CD4-positive, alpha-beta memory T cell (primary cell): ENCODE measurements around the gene SRC. TPM values are rescaled to one million over a fixed set of nuclear protein-coding genes. Genes with fewer than 3 reads are reported as not detected.

Source experiments
- CTCF ChIA-PET: fragments of 350-600 bp; sonication (Branson Sonifier 250); formaldehyde crosslinking; loops from one replicate; lab custom pipeline; 2021; ENCODE audit warnings: inconsistent platforms; ENCODE audit not compliant: partially characterized antibody; lab: Charles Lee
- POLR2A ChIA-PET: fragments of 350-600 bp; sonication (Branson Sonifier 250); formaldehyde crosslinking; loops from one replicate; lab custom pipeline; 2021; ENCODE audit not compliant: partially characterized antibody; lab: Charles Lee
- DNase-seq, 5 donors: peaks; one replicate each; pipeline versions ENCODE4 v3.0.0 to v3.0.0-alpha.2; 2020 to 2022; ENCODE audit warnings: mixed read lengths in 1 of 5
- H3K27ac ChIP-seq: one replicate; pipeline ENCODE4 v1.7.0; 2013; ENCODE audit warnings: low read depth, low read length
- H3K27me3 ChIP-seq: 2 replicates; pipeline ENCODE4 v1.7.0; 2013; ENCODE audit warnings: mild to moderate bottlenecking, low read length, moderate library complexity; ENCODE audit not compliant: insufficient read depth
- H3K36me3 ChIP-seq: 2 replicates; pipeline ENCODE4 v1.7.0; 2013; ENCODE audit warnings: mild to moderate bottlenecking, low read length, moderate library complexity; ENCODE audit not compliant: insufficient read depth
- H3K4me1 ChIP-seq: 2 replicates; pipeline ENCODE4 v1.7.0; 2013; ENCODE audit warnings: mild to moderate bottlenecking, low read length, moderate library complexity; ENCODE audit not compliant: insufficient read depth
- H3K4me3 ChIP-seq, 2 donors: one replicate each; pipeline ENCODE4 v1.7.0; 2013; ENCODE audit warnings: low read length in 2 of 2, mild to moderate bottlenecking in 1 of 2
- H3K9me3 ChIP-seq, 2 donors: one replicate each; pipeline ENCODE4 v1.7.0; 2013; ENCODE audit warnings: low read length in 2 of 2, control low read depth in 1 of 2; ENCODE audit not compliant: control insufficient read depth in 1 of 2
- H3K27ac Mint-ChIP-seq, 7 donors: one replicate each; pipeline ENCODE4 v1.8.0; 2020 to 2021; ENCODE audit warnings: mixed read lengths in 7 of 7, mild to moderate bottlenecking in 6 of 7, inconsistent platforms in 3 of 7, moderate library complexity in 3 of 7
- H3K27me3 Mint-ChIP-seq, 2 donors: one replicate each; pipeline ENCODE4 v1.8.0; 2020 to 2021; ENCODE audit warnings: mixed read lengths in 2 of 2
- H3K36me3 Mint-ChIP-seq, 2 donors: one replicate each; pipeline ENCODE4 v1.8.0; 2020 to 2021; ENCODE audit warnings: mixed read lengths in 2 of 2, inconsistent platforms in 1 of 2, mild to moderate bottlenecking in 1 of 2
- H3K4me1 Mint-ChIP-seq, 4 donors: one replicate each; pipeline ENCODE4 v1.8.0; 2020 to 2021; ENCODE audit warnings: mixed read lengths in 4 of 4, mild to moderate bottlenecking in 1 of 4
- H3K4me3 Mint-ChIP-seq, 8 donors: one replicate each; pipeline ENCODE4 v1.8.0; 2020 to 2021; ENCODE audit warnings: mixed read lengths in 8 of 8, mild to moderate bottlenecking in 7 of 8, moderate library complexity in 6 of 8, inconsistent platforms in 3 of 8
- H3K9me3 Mint-ChIP-seq, 8 donors: one replicate each; pipeline ENCODE4 v1.8.0; 2020 to 2021; ENCODE audit warnings: mixed read lengths in 8 of 8, mild to moderate bottlenecking in 5 of 8, inconsistent platforms in 3 of 8, moderate library complexity in 1 of 8
- intact Hi-C: fragments of 100-400 bp; cut with micrococcal nuclease; formaldehyde crosslinking; loops from one replicate; pipeline ENCODE4 v1.15.1; 2023
- polyA plus RNA-seq, 2 donors: library from polyadenylated mRNA; unstranded; fragments of 300-500 nt; fragmentation: Illumina TruSeq; gene quantifications; one replicate each; pipeline ENCODE4 v1.2.3, GENCODE V29; 2021
- total RNA-seq, 2 experiments: library from RNA; stranded (reverse); gene quantifications; one replicate each; pipeline ENCODE4 v1.2.3, GENCODE V29; 2021

The SRC gene
- total and polyA plus RNA-seq, 4 experiments from 2014 or later = 0.32 to 4.5 (median 2.3) TPM

- Histone ChIP-seq H3K27ac (no peak overlapping the region), H3K4me1 (peaks cover 6% of the 10 kb centered on the region), H3K36me3 (no peaks in the 10 kb centered on the region), H3K27me3 (no peaks in the 10 kb centered on the region), H3K9me3 (no peaks in the 10 kb centered on the region), H3K4me3 (no peak overlapping the region)
- peaks cover 2 to 38% (median 9%) of the 10 kb centered on the region in 4 donors for H3K4me1 Mint-ChIP-seq
- intact Hi-C loops = no loop called here
- peak overlapping the region in 5 of 8 donors; percentile 10 to 65 (median 36) for H3K4me3 Mint-ChIP-seq
- H3K27me3 Mint-ChIP-seq = no peaks in the 10 kb centered on the region
- DNase-seq = no peak
- H3K36me3 Mint-ChIP-seq = no peaks in the 10 kb centered on the region
- H3K27ac Mint-ChIP-seq = no peak overlapping the region
- CTCF ChIA-PET = interaction anchor here (1.2 kb wide), 1 partner anchor 41 kb away, joined by 3 read pairs; no protein-coding TSS in a partner anchor
- POLR2A ChIA-PET = no interaction called here
- H3K9me3 Mint-ChIP-seq = no peaks in the 10 kb centered on the region
Observed at GRCh38 chr20:37343994-37344355, 2.0 kb upstream of the SRC start.

- Mint-ChIP-seq H3K9me3 (no peaks in the 10 kb centered on the region), H3K4me3 (peak overlapping the region; percentile 77 to 81 (median 80)), H3K4me1 (peaks cover 2 to 32% (median 9%) of the 10 kb centered on the region in 4 donors), H3K27me3 (no peaks in the 10 kb centered on the region), H3K36me3 (no peaks in the 10 kb centered on the region), H3K27ac (peak overlapping the region in 2 of 7 donors; percentile 43 to 56)
- Histone ChIP-seq H3K4me1 (peaks cover 6% of the 10 kb centered on the region), H3K36me3 (no peaks in the 10 kb centered on the region), H3K27ac (no peak overlapping the region), H3K4me3 (no peak overlapping the region), H3K27me3 (no peaks in the 10 kb centered on the region), H3K9me3 (no peaks in the 10 kb centered on the region)
- DNase-seq = no peak
- intact Hi-C loops = no loop called here
- ChIA-PET CTCF (interaction anchor here (1.2 kb wide), 1 partner anchor 41 kb away, joined by 3 read pairs; no protein-coding TSS in a partner anchor), POLR2A (interaction anchor here (1.9 kb wide), 1 partner anchor 55 kb away, joined by 6 read pairs; the partner anchor contains the start of gene MANBAL)
Observed at GRCh38 chr20:37344506-37345338, 1.2 kb upstream of the SRC start.

DNA sequence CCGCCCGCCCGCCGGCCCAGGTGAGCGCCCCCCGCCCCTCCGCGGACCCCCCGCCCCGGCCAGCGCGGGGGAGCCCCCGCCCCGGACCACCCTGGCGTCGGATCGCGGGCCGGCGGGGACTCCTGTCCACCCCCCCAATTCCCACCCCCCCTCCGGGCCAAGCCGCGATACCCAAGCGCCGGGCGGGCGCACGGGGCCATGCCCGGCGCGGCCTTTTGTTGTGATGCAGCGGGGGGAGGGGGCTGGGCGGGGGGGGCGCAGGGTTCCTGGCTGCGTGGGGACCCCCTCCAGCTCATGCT lies 245 bp downstream of the SRC start:
- H3K27ac Mint-ChIP-seq = no peak overlapping the region
- H3K4me3 Mint-ChIP-seq = no peak overlapping the region
- peaks cover 2 to 32% (median 9%) of the 10 kb centered on the region in 4 donors for H3K4me1 Mint-ChIP-seq
- Histone ChIP-seq H3K4me1 (peaks cover 6% of the 10 kb centered on the region), H3K4me3 (no peak overlapping the region), H3K36me3 (no peaks in the 10 kb centered on the region), H3K27ac (no peak overlapping the region), H3K9me3 (no peaks in the 10 kb centered on the region), H3K27me3 (no peaks in the 10 kb centered on the region)
- POLR2A ChIA-PET = interaction anchor here (1.9 kb wide), 1 partner anchor 56 kb away, joined by 6 read pairs; the partner anchor contains the start of gene MANBAL
- no peaks in the 10 kb centered on the region for H3K36me3 Mint-ChIP-seq
- no peaks in the 10 kb centered on the region for H3K27me3 Mint-ChIP-seq
- no peak for DNase-seq
- intact Hi-C loops = no loop called here
- CTCF ChIA-PET = no interaction called here
- H3K9me3 Mint-ChIP-seq = no peaks in the 10 kb centered on the region

- no peak overlapping the region for H3K4me3 ChIP-seq
- Mint-ChIP-seq H3K9me3 (no peaks in the 10 kb centered on the region), H3K27ac (no peak overlapping the region), H3K27me3 (no peaks in the 10 kb centered on the region), H3K4me1 (peaks cover 2 to 32% (median 9%) of the 10 kb centered on the region in 4 donors), H3K4me3 (peak overlapping the region; percentile 42 to 66 (median 62)), H3K36me3 (no peaks in the 10 kb centered on the region)
- intact Hi-C loops = no loop called here
- ChIA-PET POLR2A (interaction anchor here (1.9 kb wide), 1 partner anchor 57 kb away, joined by 6 read pairs; the partner anchor contains the start of gene MANBAL), CTCF (no interaction called here)
- no peak for DNase-seq
- peaks cover 6% of the 10 kb centered on the region for H3K4me1 ChIP-seq
- H3K27ac ChIP-seq = no peak overlapping the region
- H3K36me3 ChIP-seq = no peaks in the 10 kb centered on the region
- no peaks in the 10 kb centered on the region for H3K27me3 ChIP-seq
- no peaks in the 10 kb centered on the region for H3K9me3 ChIP-seq
Observed at GRCh38 chr20:37346535-37347346, 801 bp downstream of the SRC start.

DNA sequence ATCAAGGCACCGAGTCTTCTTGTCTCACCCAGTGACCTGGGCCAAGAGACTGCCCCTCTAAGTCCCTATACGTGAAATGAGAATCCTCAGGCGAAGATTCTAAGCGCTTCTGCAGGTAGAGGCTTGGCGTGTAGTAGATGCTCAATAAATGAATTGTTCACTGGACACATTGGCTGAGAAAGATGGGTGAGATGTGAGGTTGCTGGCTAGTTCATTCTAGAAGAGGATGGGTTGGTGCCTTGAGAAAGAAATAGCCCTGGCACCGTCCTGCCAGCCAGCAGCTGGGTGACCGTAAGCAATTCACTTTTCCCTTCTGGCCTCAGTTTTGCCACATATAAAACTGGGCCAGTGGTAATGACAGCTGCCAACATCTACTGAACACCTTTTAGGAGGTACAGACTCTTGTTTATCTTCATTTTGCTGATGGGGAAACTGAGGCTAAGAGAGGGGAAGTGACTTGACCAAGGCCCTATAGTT lies 1.4 kb downstream of the SRC start:
- intact Hi-C loops = no loop called here
- no peaks in the 10 kb centered on the region for H3K27me3 Mint-ChIP-seq
- no peak for DNase-seq
- Histone ChIP-seq H3K27ac (no peak overlapping the region), H3K36me3 (no peaks in the 10 kb centered on the region), H3K27me3 (no peaks in the 10 kb centered on the region), H3K4me1 (peaks cover 6% of the 10 kb centered on the region), H3K9me3 (no peaks in the 10 kb centered on the region), H3K4me3 (no peak overlapping the region)
- POLR2A ChIA-PET = no interaction called here
- H3K4me1 Mint-ChIP-seq = peaks cover 2 to 32% (median 9%) of the 10 kb centered on the region in 4 donors
- H3K4me3 Mint-ChIP-seq = peak overlapping the region; percentile 51 to 66 (median 64)
- CTCF ChIA-PET = no interaction called here
- no peaks in the 10 kb centered on the region for H3K9me3 Mint-ChIP-seq
- no peaks in the 10 kb centered on the region for H3K36me3 Mint-ChIP-seq
- H3K27ac Mint-ChIP-seq = peak overlapping the region in 2 of 7 donors; percentile 6 to 86

DNA sequence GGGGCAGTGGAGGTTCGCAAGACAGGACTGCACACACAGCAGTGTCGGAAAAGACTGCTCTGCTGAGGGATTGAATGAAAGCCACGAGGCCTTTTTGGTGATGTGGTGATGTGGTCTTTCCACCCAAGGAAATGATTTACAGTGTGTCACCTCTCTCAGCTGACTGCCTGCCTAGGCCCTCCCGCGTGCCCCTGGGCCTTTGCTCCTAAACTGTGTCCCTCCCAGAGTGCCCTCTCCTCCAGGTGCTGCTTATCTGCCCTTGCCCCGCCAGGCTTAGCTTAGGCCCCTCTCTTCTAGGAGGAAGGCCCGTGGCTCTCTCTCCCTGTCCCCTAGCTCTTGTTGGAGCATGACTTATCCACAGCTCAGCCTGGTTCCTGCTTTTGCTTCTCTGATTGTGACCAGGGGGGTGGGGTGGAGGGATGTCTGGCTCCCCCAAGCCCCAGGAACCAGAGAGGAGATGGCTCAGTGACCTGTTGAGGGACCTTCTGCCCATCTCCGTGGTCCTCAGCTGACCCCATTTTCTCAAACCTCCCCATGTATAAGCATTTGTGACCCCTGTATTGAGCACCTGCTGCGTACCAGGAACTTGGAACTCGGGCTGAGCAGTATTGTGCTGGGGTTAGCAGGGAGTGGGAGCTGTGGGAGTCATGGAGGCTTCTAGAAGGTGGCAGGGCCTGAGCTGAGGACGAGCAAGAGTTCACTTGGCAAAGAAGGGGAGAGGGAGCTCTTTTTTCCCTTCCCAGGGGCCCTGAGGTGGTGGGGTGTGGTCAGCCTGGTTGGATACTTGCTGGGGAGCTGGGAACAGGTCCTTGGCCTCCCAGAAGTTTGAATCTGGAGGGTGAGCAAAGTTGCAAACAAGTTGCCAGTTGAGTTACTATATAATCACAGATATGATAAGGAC lies 2.2 kb downstream of the SRC start:
- Histone ChIP-seq H3K9me3 (no peaks in the 10 kb centered on the region), H3K27ac (no peak overlapping the region), H3K36me3 (no peaks in the 10 kb centered on the region), H3K4me1 (peaks cover 6% of the 10 kb centered on the region), H3K27me3 (no peaks in the 10 kb centered on the region), H3K4me3 (no peak overlapping the region)
- CTCF ChIA-PET = no interaction called here
- Mint-ChIP-seq H3K4me1 (peaks cover 2 to 32% (median 9%) of the 10 kb centered on the region in 4 donors), H3K27me3 (no peaks in the 10 kb centered on the region), H3K36me3 (no peaks in the 10 kb centered on the region), H3K4me3 (peak overlapping the region in 6 of 8 donors; percentile 24 to 69 (median 62)), H3K27ac (peak overlapping the region in 3 of 7 donors; percentile 40 to 86 (median 49)), H3K9me3 (no peaks in the 10 kb centered on the region)
- no peak for DNase-seq
- intact Hi-C loops = no loop called here
- POLR2A ChIA-PET = no interaction called here
